H1 (cell line): ENCODE measurements around the gene ADAMTS17. TPM values are rescaled to one million over a fixed set of nuclear protein-coding genes. Genes with fewer than 3 reads are reported as not detected.

ENCODE experiments used
- CTCF ChIA-PET: fragments of 300-600 bp; sonication (Branson Sonifier 250); formaldehyde crosslinking; loops from one replicate; lab custom pipeline; 2021; ENCODE audit not compliant: partially characterized antibody; lab: Charles Lee
- POLR2A ChIA-PET: fragments of 300-600 bp; sonication (Branson Sonifier 250); formaldehyde crosslinking; loops from one replicate; lab custom pipeline; 2021; ENCODE audit warnings: inconsistent platforms; ENCODE audit not compliant: partially characterized antibody; lab: Charles Lee
- DNase-seq, 2 experiments: peaks; one replicate each; pipeline versions ENCODE4 v3.0.0 to v3.0.0-alpha.2; 2010 to 2022; ENCODE audit warnings: low spot score in 2 of 2, low read depth in 1 of 2, mixed read lengths in 1 of 2
- FAIRE-seq: peaks from 2 replicates; lab custom pipeline; 2011; peaks lifted over from hg19 to GRCh38; lab: Jason Lieb, UNC
- H2AFZ ChIP-seq: 2 replicates; pipeline ENCODE4 v1.8.1; 2012; ENCODE audit warnings: low read length, inconsistent platforms
- H2AK5ac ChIP-seq: 2 replicates; pipeline ENCODE4 v1.6.1; 2013; ENCODE audit warnings: low read depth, low read length
- H2BK120ac ChIP-seq: replicated peaks from 2 replicates; pipeline ENCODE3; 2013; ENCODE audit warnings: low read depth, low read length, inconsistent platforms
- H2BK12ac ChIP-seq: 2 replicates; pipeline ENCODE4 v1.6.1; 2013; ENCODE audit warnings: low read depth, low read length
- H2BK15ac ChIP-seq: 2 replicates; pipeline ENCODE4 v1.6.1; 2013; ENCODE audit warnings: low read length
- H2BK20ac ChIP-seq: 2 replicates; pipeline ENCODE4 v1.6.1; 2013; ENCODE audit warnings: low read length
- H2BK5ac ChIP-seq: 2 replicates; pipeline ENCODE4 v1.6.1; 2013; ENCODE audit warnings: low read depth, low read length
- H3K14ac ChIP-seq: 2 replicates; pipeline ENCODE4 v1.6.1; 2013; ENCODE audit warnings: inconsistent platforms; ENCODE audit not compliant: insufficient read length
- H3K18ac ChIP-seq: 2 replicates; pipeline ENCODE4 v1.6.1; 2013; ENCODE audit warnings: low read length; ENCODE audit errors: extremely low read depth
- H3K23ac ChIP-seq: 2 replicates; pipeline ENCODE4 v1.6.1; 2013; ENCODE audit warnings: inconsistent platforms; ENCODE audit not compliant: insufficient read length
- H3K23me2 ChIP-seq: 2 replicates; pipeline ENCODE4 v1.6.1; 2013; ENCODE audit warnings: low read depth, low read length
- H3K27ac ChIP-seq: 2 replicates; pipeline ENCODE4 v1.6.1; 2011; ENCODE audit warnings: low read depth, low read length, inconsistent platforms
- H3K27me3 ChIP-seq, 4 experiments: replicated peaks in 1 of 4; 1 replicate in 1 of 4; 2 replicates in 3 of 4; pipeline versions ENCODE4 v1.6.1 to v1.8.1; 2011 to 2013; ENCODE audit warnings: low read length in 3 of 4, mild to moderate bottlenecking in 3 of 4, inconsistent platforms in 2 of 4, mixed read lengths in 2 of 4, moderate library complexity in 1 of 4; ENCODE audit not compliant: control insufficient read depth in 3 of 4, insufficient read depth in 3 of 4; ENCODE audit errors: extremely low read depth in 1 of 4
- H3K36me3 ChIP-seq, 4 experiments: 2 replicates each; pipeline versions ENCODE4 v1.6.1 to v1.8.1; 2011 to 2013; ENCODE audit warnings: mild to moderate bottlenecking in 4 of 4, low read length in 3 of 4, moderate library complexity in 2 of 4, control low read depth in 1 of 4, inconsistent platforms in 1 of 4; ENCODE audit not compliant: insufficient read depth in 4 of 4, control insufficient read depth in 2 of 4
- H3K4ac ChIP-seq: replicated peaks from 2 replicates; pipeline ENCODE3; 2013; ENCODE audit warnings: low read length, low read depth, mixed read lengths, inconsistent platforms; ENCODE audit not compliant: insufficient read length
- H3K4me1 ChIP-seq, 4 experiments: replicated peaks in 1 of 4; 1 replicate in 1 of 4; 2 replicates in 3 of 4; pipeline versions ENCODE4 v1.6.1 to v1.8.1; 2011 to 2013; ENCODE audit warnings: low read length in 3 of 4, inconsistent platforms in 2 of 4, mixed read lengths in 1 of 4; ENCODE audit not compliant: insufficient read depth in 4 of 4, control insufficient read depth in 3 of 4
- H3K4me2 ChIP-seq, 2 experiments: 2 replicates each; pipeline versions ENCODE4 v1.6.1 to v1.8.1; 2011 to 2013; ENCODE audit warnings: low read depth in 2 of 2, low read length in 2 of 2, control low read depth in 1 of 2, inconsistent platforms in 1 of 2, mild to moderate bottlenecking in 1 of 2; ENCODE audit not compliant: insufficient read depth in 1 of 2
- H3K4me3 ChIP-seq, 4 experiments: fragments of 200-600, 300-600 bp in 1 of 4; sonication (generic), shearing (Covaris generic), sonication (Bioruptor Twin) in 1 of 4; 2 replicates each; pipeline versions ENCODE4 v1.5.1 to v1.8.1; 2011 to 2016; ENCODE audit warnings: low read length in 4 of 4, low read depth in 3 of 4, control low read depth in 2 of 4, inconsistent platforms in 2 of 4, mild to moderate bottlenecking in 2 of 4, mixed read lengths in 1 of 4, moderate library complexity in 1 of 4; ENCODE audit not compliant: insufficient read depth in 2 of 4; ENCODE audit errors: extremely low read depth in 1 of 4
- H3K56ac ChIP-seq: replicated peaks from 2 replicates; pipeline ENCODE3; 2013; ENCODE audit warnings: low read depth, mild to moderate bottlenecking, mixed read lengths, low read length, inconsistent platforms; ENCODE audit not compliant: insufficient read length
- H3K79me1 ChIP-seq: 2 replicates; pipeline ENCODE4 v1.6.1; 2013; ENCODE audit warnings: low read depth, low read length, control low read depth
- H3K79me2 ChIP-seq, 2 experiments: 2 replicates each; pipeline versions ENCODE4 v1.6.1 to v1.8.1; 2012 to 2013; ENCODE audit warnings: low read length in 2 of 2, mild to moderate bottlenecking in 2 of 2, inconsistent platforms in 1 of 2; ENCODE audit not compliant: insufficient read depth in 2 of 2, control insufficient read depth in 1 of 2
- H3K9ac ChIP-seq, 4 experiments: replicated peaks in 1 of 4; 1 replicate in 1 of 4; 2 replicates in 3 of 4; pipeline versions ENCODE4 v1.6.1 to v1.8.1; 2011 to 2013; ENCODE audit warnings: low read depth in 3 of 4, low read length in 3 of 4, control low read depth in 2 of 4, mild to moderate bottlenecking in 2 of 4, moderate library complexity in 2 of 4, inconsistent platforms in 1 of 4; ENCODE audit errors: extremely low read depth in 1 of 4
- H3K9me3 ChIP-seq, 2 experiments: 2 replicates each; pipeline versions ENCODE4 v1.6.1 to v1.8.1; 2012 to 2013; ENCODE audit warnings: mild to moderate bottlenecking in 2 of 2, moderate library complexity in 2 of 2, control low read depth in 1 of 2, inconsistent platforms in 1 of 2, low read depth in 1 of 2, low read length in 1 of 2, mixed read lengths in 1 of 2; ENCODE audit not compliant: insufficient read depth in 2 of 2
- H4K20me1 ChIP-seq, 2 experiments: replicated peaks in 1 of 2; 2 replicates each; pipeline versions ENCODE3 to v1.8.1; 2011 to 2013; ENCODE audit warnings: inconsistent platforms in 2 of 2, low read length in 2 of 2, mild to moderate bottlenecking in 1 of 2; ENCODE audit not compliant: insufficient read depth in 2 of 2, control insufficient read depth in 1 of 2
- H4K5ac ChIP-seq: 2 replicates; pipeline ENCODE4 v1.6.1; 2013; ENCODE audit warnings: low read length, low read depth, mixed read lengths, inconsistent platforms; ENCODE audit not compliant: insufficient read length
- H4K8ac ChIP-seq: 2 replicates; pipeline ENCODE4 v1.8.0; 2013; ENCODE audit warnings: mild to moderate bottlenecking, moderate library complexity, low read length, inconsistent platforms; ENCODE audit not compliant: insufficient read depth; ENCODE audit errors: extremely low read depth
- H4K91ac ChIP-seq: replicated peaks from 2 replicates; pipeline ENCODE3; 2013; ENCODE audit warnings: low read length, mixed read lengths, inconsistent platforms; ENCODE audit not compliant: insufficient read length
- BACH1 ChIP-seq: IDR thresholded peaks from 2 replicates; pipeline ENCODE4 v1.6.1; 2012; ENCODE audit warnings: low read length, improper control_type of control experiment
- EGR1 ChIP-seq: IDR thresholded peaks from 2 replicates; pipeline ENCODE4 v1.6.1; 2011; ENCODE audit warnings: low read depth, low read length, borderline replicate concordance
- RAD21 ChIP-seq, 2 experiments: IDR thresholded peaks in 1 of 2; conservative IDR thresholded peaks in 1 of 2; 2 replicates each; pipeline ENCODE4 v1.6.1; 2011; ENCODE audit warnings: low read depth in 2 of 2, low read length in 2 of 2, improper control_type of control experiment in 1 of 2, inconsistent platforms in 1 of 2, mild to moderate bottlenecking in 1 of 2, moderate library complexity in 1 of 2
- RFX5 ChIP-seq: IDR thresholded peaks from 2 replicates; pipeline ENCODE4 v1.6.1; 2011; ENCODE audit warnings: low read depth, low read length, improper control_type of control experiment, borderline replicate concordance
- whole genome bisulfite sequencing, 2 experiments: shearing (Covaris generic) in 1 of 2; methylation state at CpG; one replicate each; pipeline versions ENCODE4 v1.1.6 to v1.1.7; 2013 to 2015; ENCODE audit warnings: low lambda C conversion rate in 2 of 2, mixed read lengths in 2 of 2, inconsistent platforms in 1 of 2, low coverage in 1 of 2, missing lambda C conversion rate in 1 of 2; ENCODE audit not compliant: insufficient replicate concordance in 2 of 2, insufficient coverage in 1 of 2, insufficient read length in 1 of 2; ENCODE audit errors: extremely low coverage in 1 of 2, missing lambda C conversion rate in 1 of 2; 5-methylcytosine and 5-hydroxymethylcytosine counted together
- polyA plus RNA-seq, 7 experiments: library from polyadenylated mRNA; depleted of rRNA in 3 of 7; stranded (reverse) in 5 of 7; unstranded in 2 of 7; fragments of >200 nt in 5 of 7; fragments of 200-250 nt in 2 of 7; gene quantifications; 1 replicate in 5 of 7; 2 replicates in 1 of 7; 4 replicates in 1 of 7; pipeline versions ENCODE4 v1.2.1 to v1.2.3, GENCODE V29; 2011 to 2013; ENCODE audit warnings: missing spikeins in 2 of 7, mixed read lengths in 2 of 7
- total RNA-seq: library from RNA; stranded (reverse); fragmentation: NEBNext Ultra II Directional; extraction: Animal tissue kit (Norgen Biotek cat#: 25700); gene quantifications from 2 replicates; pipeline ENCODE4 v1.2.1, GENCODE V29; 2021

The ADAMTS17 gene
- total and polyA plus RNA-seq, 2 of the 8 experiments (the other 6 are each of a cell fraction or from before 2014, with no cell fraction given) = 0.51 to 1.7 TPM

GRCh38 chr15:100373942-100374341 lies 32.2 kb upstream of the ADAMTS17 start:
- Histone ChIP-seq H3K4me3 (peak overlapping the region in 3 of 4 experiments; percentile 60 to 94 (median 74); a peak in 5 of 8 replicates), H3K18ac (no peak overlapping the region), H3K23me2 (peaks cover 6% of the 10 kb centered on the region; the same call in 1 of the 2 replicates), H2AK5ac (no peak overlapping the region), H3K79me2 (no peaks in the 10 kb centered on the region), H3K79me1 (no peaks in the 10 kb centered on the region), H3K36me3 (no peaks in the 10 kb centered on the region), H4K5ac (no peak overlapping the region), H2BK120ac (no peak overlapping the region), H2BK15ac (no peak overlapping the region), H3K14ac (no peak overlapping the region), H3K4me1 (no peaks in the 10 kb centered on the region; a peak in 2 of 7 replicates), H2AFZ (no peak overlapping the region; the same call in 1 of the 2 replicates), H2BK5ac (no peak overlapping the region), H2BK20ac (no peak overlapping the region), H2BK12ac (peak overlapping the region; percentile 60; the same call in 1 of the 2 replicates), H4K8ac (no peak overlapping the region), H3K27me3 (peaks cover 5 to 26% (median 12%) of the 10 kb centered on the region in 4 experiments; a peak in 6 of 7 replicates), H4K91ac (no peak overlapping the region), H3K9me3 (peaks cover 4 to 6% of the 10 kb centered on the region in 2 experiments; a peak in 2 of 4 replicates), H4K20me1 (no peaks in the 10 kb centered on the region), H3K27ac (no peak overlapping the region), H3K4ac (no peak overlapping the region), H3K4me2 (peak overlapping the region in 1 of 2 experiments; percentile 89; a peak in 2 of 4 replicates), H3K9ac (no peak overlapping the region; a peak in 1 of 7 replicates), H3K23ac (no peak overlapping the region), H3K56ac (no peak overlapping the region)
- WGBS, 2 experiments = 3% methylated on average over 3 of the region's 8 CpGs; no CpG with 5 or more reads in 1 of the 2 experiments
- TF ChIP-seq RAD21 (IDR thresholded peaks at IDR 0.05 in 1 of 2, conservative IDR thresholded peaks at IDR 0.05 in 1 of 2; ENCODE audit: low read depth in 2 of 2, low read length in 2 of 2) (no peak; a peak in 1 of 4 replicates), EGR1 (peak; percentile 76), BACH1 (no peak), RFX5 (no peak)
- POLR2A ChIA-PET = interaction anchor here (1.5 to 2.7 kb wide), 2 partner anchors 9 to 24 kb away, joined by 3 to 18 read pairs; no protein-coding TSS in a partner anchor
- no peak for FAIRE-seq
- CTCF ChIA-PET = interaction anchor here (1.5 to 2.4 kb wide), 2 partner anchors 10 to 24 kb away, joined by 7 to 14 read pairs; no protein-coding TSS in a partner anchor
- peak in 1 of 2 experiments; percentile 50 for DNase-seq
